ENCODE data around the gene PLOD3. TPM values are rescaled to one million over a fixed set of nuclear protein-coding genes. Genes with fewer than 3 reads are reported as not detected.

Gene PLOD3
- total RNA-seq, 2 donors from 2014 or later, result 53.9 to 65.5 TPM

DNA sequence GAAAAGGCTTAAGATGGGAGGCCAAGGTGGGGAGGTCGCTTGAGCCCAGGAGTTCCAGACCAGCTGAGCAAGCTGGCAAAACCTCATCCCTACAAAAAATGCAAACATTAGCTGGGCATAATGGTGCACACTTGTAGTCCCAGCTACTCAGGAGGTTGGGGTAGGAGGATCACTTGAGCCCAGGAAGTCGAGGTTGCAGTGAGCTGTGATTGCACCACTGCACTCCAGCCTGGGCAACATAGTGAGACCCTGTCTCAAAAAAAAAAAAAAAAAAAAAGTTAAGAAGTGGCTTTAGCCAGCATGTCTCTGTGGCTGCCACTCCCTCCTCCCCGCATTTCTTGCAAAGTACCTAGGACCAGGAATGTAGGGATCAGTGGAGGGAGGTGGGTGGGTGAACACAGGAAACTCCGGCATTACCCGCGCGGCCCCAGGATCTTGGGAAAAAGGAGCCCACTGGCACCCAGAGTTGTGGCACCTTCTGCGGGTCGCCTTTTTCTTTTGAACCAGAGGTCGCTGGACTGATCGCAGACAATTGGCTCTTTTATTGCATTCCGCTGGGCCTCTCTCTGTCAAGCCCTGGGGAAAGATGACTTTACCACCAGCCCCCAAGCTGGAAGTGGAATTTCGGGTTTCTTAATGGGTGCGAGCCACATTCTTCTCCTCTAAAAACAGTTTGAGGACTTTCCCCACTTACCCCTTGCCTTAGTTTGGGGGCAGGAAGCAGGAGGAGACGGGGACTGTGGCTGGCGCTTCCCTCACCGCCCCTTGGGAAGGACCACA lies 55.5 kb downstream of the PLOD3 start:
- Histone ChIP-seq H3K9ac (ENCODE audit: extremely low read depth, low read length, poor library complexity, severe bottlenecking) (no peak overlapping the region), H3K36me3 (ENCODE audit: control insufficient read depth, insufficient read depth, low read length) (peaks cover 8% of the 10 kb centered on the region), H3K9me3 (ENCODE audit: control insufficient read depth, low read length) (no peaks in the 10 kb centered on the region), H3K27me3 (ENCODE audit: control insufficient read depth, insufficient read depth, low read length, poor library complexity, severe bottlenecking) (peaks cover 52% of the 10 kb centered on the region), H3K4me1 (ENCODE audit: control insufficient read depth, insufficient read depth, low read length) (peaks cover 2% of the 10 kb centered on the region), H3K27ac (ENCODE audit: low read depth, low read length) (no peak overlapping the region), H3K4me3 (ENCODE audit: low read length) (no peak overlapping the region)
- peaks cover 12% of the 10 kb centered on the region for H3K4me1 Mint-ChIP-seq
- peak overlapping the region; percentile 53 for H3K4me3 Mint-ChIP-seq
- TF ChIP-seq CTCF (conservative IDR thresholded peaks at IDR 0.05), result no peak
- no peak overlapping the region for H3K27ac Mint-ChIP-seq
- peaks cover 17% of the 10 kb centered on the region for H3K36me3 Mint-ChIP-seq (ENCODE audit: low read depth)
- peaks cover 59% of the 10 kb centered on the region for H3K27me3 Mint-ChIP-seq (ENCODE audit: insufficient read depth)
- WGBS, 2 experiments (ENCODE audit: insufficient coverage in 1 of 2, insufficient read length in 1 of 2), result 40 to 66% methylated on average over 9 to 17 of the region's 17 CpGs
- no peaks in the 10 kb centered on the region for H3K9me3 Mint-ChIP-seq
- DNase-seq, result peak; percentile 61

DNA sequence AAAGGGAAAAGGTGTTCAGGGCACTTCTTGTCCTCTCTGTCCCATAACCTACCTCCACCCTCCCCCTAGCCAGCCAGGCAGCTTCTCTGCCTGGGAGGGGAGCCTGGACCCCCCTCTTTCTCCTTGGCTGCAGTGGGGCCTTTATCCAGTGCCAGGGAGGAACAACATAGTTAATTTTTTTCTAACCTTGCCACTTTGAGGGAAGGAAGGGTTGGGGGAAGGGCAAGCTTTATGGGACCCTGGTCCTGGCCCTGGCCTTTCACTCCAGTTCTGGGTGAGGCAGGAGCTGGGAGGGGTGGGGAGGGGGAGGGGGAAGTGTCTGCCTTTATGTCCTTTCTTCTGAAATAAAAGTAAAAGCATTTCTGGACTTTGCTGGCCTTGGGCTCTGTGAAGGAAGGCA lies 56.5 kb downstream of the PLOD3 start:
- H3K4me3 ChIP-seq (ENCODE audit: low read length), result no peak overlapping the region
- H3K9ac ChIP-seq (ENCODE audit: extremely low read depth, low read length, poor library complexity, severe bottlenecking), result no peak overlapping the region
- H3K27me3 Mint-ChIP-seq (ENCODE audit: insufficient read depth), result peaks cover 49% of the 10 kb centered on the region
- H3K4me1 ChIP-seq (ENCODE audit: control insufficient read depth, insufficient read depth, low read length), result peaks cover 2% of the 10 kb centered on the region
- no peaks in the 10 kb centered on the region for H3K9me3 ChIP-seq (ENCODE audit: control insufficient read depth, low read length)
- no peak overlapping the region for H3K27ac Mint-ChIP-seq
- H3K4me1 Mint-ChIP-seq, result peaks cover 14% of the 10 kb centered on the region
- H3K36me3 ChIP-seq (ENCODE audit: control insufficient read depth, insufficient read depth, low read length), result peaks cover 8% of the 10 kb centered on the region
- H3K4me3 Mint-ChIP-seq, result no peak overlapping the region
- no peaks in the 10 kb centered on the region for H3K9me3 Mint-ChIP-seq
- H3K27me3 ChIP-seq (ENCODE audit: control insufficient read depth, insufficient read depth, low read length, poor library complexity, severe bottlenecking), result peaks cover 42% of the 10 kb centered on the region
- no peak overlapping the region for H3K27ac ChIP-seq (ENCODE audit: low read depth, low read length)
- TF ChIP-seq CTCF (conservative IDR thresholded peaks at IDR 0.05), result no peak
- peaks cover 17% of the 10 kb centered on the region for H3K36me3 Mint-ChIP-seq (ENCODE audit: low read depth)
- DNase-seq, result peak; percentile 58

DNA sequence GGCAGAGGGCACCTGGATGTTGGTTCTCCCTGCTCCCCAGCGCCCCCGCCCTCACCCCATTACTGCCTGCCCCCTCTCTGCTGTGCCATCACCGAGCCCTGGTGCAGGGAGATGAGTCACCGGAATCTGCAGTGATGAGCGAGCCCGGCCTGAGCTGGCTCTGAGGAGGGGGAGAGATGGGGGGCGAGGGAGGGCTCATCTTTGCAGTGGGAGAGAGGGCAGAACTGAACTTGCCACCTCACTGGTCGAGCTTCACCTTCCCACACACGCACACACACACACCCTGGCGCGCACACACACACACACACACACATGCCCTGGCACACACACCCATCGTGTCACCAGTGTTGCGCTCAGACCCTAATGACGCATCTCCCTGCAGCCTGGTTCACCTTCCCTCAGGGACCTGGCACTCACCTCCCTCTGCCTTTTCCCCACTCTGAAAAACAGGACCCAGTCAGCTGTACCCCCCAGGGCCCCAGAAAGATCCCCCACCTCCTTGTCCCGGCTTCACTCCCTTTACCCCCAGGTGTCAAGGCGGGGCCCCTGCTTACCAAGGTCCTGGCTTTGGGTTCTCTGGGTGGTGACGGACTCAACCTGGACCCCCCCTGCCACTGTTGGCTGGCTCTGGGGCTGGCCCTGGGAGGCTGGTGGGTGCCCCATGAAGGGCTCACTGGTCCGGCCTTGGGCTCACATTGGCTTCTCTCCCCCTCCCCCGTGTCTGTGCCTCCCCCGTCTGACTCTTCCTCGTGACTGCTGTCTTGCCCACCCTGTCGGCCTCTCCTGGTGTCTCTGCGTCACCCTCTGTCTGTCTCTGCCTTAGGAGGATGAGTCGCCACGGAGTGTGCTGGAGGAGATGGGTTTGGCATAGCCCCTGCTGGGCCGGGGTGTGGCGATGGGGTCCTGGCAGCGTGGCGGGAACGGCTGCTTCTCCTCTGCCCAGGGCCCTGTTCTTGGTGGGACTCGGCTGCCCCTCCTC lies 57.4 kb downstream of the PLOD3 start:
- 72 to 86% methylated on average over 7 to 28 of the region's 31 CpGs for WGBS, 2 experiments (ENCODE audit: insufficient coverage in 1 of 2, insufficient read length in 1 of 2)
- peaks cover 2% of the 10 kb centered on the region for H3K4me1 ChIP-seq (ENCODE audit: control insufficient read depth, insufficient read depth, low read length)
- Mint-ChIP-seq H3K36me3 (ENCODE audit: low read depth) (peaks cover 17% of the 10 kb centered on the region), H3K9me3 (no peaks in the 10 kb centered on the region), H3K4me3 (no peak overlapping the region), H3K27me3 (ENCODE audit: insufficient read depth) (peaks cover 40% of the 10 kb centered on the region), H3K4me1 (peaks cover 11% of the 10 kb centered on the region), H3K27ac (no peak overlapping the region)
- peaks cover 8% of the 10 kb centered on the region for H3K36me3 ChIP-seq (ENCODE audit: control insufficient read depth, insufficient read depth, low read length)
- TF ChIP-seq CTCF (conservative IDR thresholded peaks at IDR 0.05), result no peak
- no peak overlapping the region for H3K4me3 ChIP-seq (ENCODE audit: low read length)
- H3K27me3 ChIP-seq (ENCODE audit: control insufficient read depth, insufficient read depth, low read length, poor library complexity, severe bottlenecking), result peaks cover 34% of the 10 kb centered on the region
- DNase-seq, result peak; percentile 72
- no peak overlapping the region for H3K27ac ChIP-seq (ENCODE audit: low read depth, low read length)
- no peaks in the 10 kb centered on the region for H3K9me3 ChIP-seq (ENCODE audit: control insufficient read depth, low read length)
- H3K9ac ChIP-seq (ENCODE audit: extremely low read depth, low read length, poor library complexity, severe bottlenecking), result no peak overlapping the region
